ENCODE measurements around the gene TTC14.

Gene TTC14

DNA sequence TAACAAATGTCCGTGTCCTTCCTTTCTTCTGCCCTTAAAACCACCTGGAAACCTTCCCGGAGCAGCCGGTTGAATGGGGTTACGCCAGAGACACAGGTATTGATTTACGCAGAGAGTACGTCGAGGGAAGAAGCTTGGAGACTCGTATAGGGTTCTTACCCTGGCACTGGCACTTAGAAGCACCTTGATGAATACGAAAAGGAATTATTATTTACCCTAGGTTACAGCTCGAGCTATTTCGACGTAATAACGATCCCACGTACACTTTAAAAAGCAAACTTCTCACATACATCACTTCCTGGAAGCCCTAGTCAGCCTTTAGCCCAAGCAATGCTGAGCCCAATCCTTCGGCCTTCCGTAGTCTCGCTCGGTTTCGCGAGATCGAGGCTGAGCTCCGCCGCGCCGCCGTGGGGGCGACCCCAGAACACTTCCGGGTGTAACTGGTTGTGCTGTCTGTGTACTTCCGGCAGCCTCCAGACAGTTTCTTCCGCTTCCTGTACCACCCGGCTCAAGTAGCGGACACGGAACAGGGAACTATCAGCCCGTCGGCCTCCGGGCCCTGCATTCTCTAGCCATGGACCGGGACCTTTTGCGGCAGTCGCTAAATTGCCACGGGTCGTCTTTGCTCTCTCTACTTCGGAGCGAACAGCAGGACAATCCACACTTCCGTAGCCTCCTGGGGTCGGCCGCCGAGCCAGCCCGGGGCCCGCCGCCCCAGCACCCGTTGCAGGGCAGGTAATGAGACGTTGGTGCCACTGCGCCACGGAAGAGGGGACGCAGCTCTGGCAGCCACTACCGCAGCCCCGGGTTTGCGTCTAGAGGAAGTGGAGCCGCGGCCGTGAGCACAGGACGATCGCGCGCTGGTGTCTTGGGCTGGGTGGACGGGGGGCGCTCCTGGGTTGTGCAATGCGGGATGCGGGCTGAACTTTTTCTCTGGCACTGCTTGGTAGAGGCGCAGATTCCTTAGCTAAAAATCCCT, at the start of gene TTC14:
TSS of gene TTC14 (plus strand) at position 476 of the 979 bp plus-strand sequence. CDS start at position 575, 99 bp downstream.
- DNase-seq (ENCODE audit: low read depth) = peak; percentile 96
- peak within 1 kb of the TSS; percentile 80 for H3K4me3 ChIP-seq (ENCODE audit: low read length)
- TF ChIP-seq CTCF (IDR thresholded peaks at IDR 0.05; ENCODE audit: insufficient read depth, low read depth, low read length, missing control alignments) = no peak

GRCh38 chr3:180563406-180563805, 38.6 kb upstream of the TTC14 start:
- H3K4me3 ChIP-seq (ENCODE audit: low read length) = no peak overlapping the region
- TF ChIP-seq CTCF (IDR thresholded peaks at IDR 0.05; ENCODE audit: insufficient read depth, low read depth, low read length, missing control alignments) = no peak
- no peak for DNase-seq (ENCODE audit: low read depth)

DNA sequence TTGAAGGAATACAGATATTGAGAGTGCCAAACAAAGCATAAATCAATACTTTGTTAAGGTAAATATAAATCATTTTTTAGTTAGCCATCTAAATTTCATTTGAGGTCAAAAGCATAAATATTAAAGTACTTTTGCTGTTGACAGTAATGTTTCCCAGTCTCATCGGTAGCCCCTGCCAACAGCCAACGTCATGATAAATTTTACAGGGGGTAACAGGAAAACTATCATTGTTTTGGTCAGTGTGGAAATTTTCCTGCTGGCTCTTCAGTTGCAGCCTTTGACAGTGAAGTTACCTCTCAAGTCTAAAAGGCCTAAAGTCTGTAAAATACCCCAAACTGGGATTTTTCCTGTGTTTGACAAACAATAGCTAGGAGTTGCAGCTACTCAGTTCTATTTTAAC, 37.3 kb upstream of the TTC14 start:
- no peak for TF ChIP-seq CTCF (IDR thresholded peaks at IDR 0.05; ENCODE audit: insufficient read depth, low read depth, low read length, missing control alignments)
- DNase-seq (ENCODE audit: low read depth) = no peak
- H3K4me3 ChIP-seq (ENCODE audit: low read length) = no peak overlapping the region

GRCh38 chr3:180570238-180570637, 31.7 kb upstream of the TTC14 start:
- TF ChIP-seq CTCF (IDR thresholded peaks at IDR 0.05; ENCODE audit: insufficient read depth, low read depth, low read length, missing control alignments) = no peak
- no peak overlapping the region for H3K4me3 ChIP-seq (ENCODE audit: low read length)
- DNase-seq (ENCODE audit: low read depth) = no peak

DNA sequence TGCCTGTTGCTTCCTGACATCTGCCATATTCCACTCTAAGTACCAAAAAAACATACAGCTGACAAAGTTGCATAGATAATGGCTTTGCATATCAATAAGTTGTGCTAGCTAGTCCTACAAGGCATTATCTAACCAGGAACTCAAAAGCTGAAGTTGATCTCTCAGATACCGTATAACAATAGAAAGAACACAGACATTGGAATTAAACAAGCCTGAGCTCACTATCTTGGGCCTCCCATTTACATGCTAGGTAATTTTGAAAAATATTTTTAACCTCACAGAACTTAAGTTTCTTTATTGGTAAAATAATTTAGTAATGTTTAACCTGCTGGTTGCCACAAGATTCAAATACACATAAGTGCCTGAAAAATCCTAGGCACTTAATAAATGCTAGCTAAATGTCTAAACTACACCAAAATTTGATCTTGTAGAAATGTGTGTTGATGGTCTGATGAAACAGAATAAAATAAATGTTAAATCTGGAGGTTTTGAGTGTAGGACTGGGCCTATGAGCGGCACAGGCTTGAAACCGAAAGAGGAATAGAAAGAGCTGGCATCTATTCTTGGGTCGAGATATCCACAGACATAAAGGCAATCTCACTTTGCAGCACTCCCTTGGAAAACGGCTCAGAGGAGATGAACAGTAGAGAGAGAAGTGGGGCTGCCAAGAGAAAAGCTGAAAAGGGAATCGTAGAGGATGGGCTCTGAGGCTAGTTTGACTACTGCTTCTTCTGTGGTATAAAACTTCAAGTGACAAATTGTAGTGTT, 29.9 kb upstream of the TTC14 start:
- TF ChIP-seq CTCF (IDR thresholded peaks at IDR 0.05; ENCODE audit: insufficient read depth, low read depth, low read length, missing control alignments) = no peak
- DNase-seq (ENCODE audit: low read depth) = no peak
- no peak overlapping the region for H3K4me3 ChIP-seq (ENCODE audit: low read length)

DNA sequence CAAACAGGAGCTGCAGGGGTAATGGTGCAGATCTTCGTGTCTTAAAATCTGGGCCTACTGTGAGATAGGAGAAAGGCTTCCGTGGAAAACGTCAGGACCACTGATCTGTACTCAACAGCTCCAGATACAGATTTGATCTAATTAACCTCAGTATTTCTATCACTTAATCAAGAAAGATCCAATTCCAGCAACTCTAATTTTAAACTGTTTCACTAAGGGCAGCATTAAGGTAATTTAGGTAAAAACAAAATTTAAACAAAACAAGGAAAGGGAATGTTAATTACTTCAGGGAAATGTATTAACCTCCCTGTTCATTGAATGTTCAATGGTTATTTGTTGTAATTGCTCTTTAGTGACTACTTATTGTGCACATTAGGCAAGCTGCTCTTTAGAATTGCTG, 26.4 kb upstream of the TTC14 start:
- DNase-seq (ENCODE audit: low read depth) = no peak
- H3K4me3 ChIP-seq (ENCODE audit: low read length) = no peak overlapping the region
- no peak for TF ChIP-seq CTCF (IDR thresholded peaks at IDR 0.05; ENCODE audit: insufficient read depth, low read depth, low read length, missing control alignments)
